HepG2 (cell line): ENCODE data around the gene GSKIP. TPM values are rescaled to one million over a fixed set of nuclear protein-coding genes. Genes with fewer than 3 reads are reported as not detected.

ENCODE experiments used
- CSRNP2 ChIP-seq: sonication (generic); formaldehyde crosslinking; conservative IDR thresholded peaks from 2 replicates; pipeline ENCODE4 v1.8.0; 2022; ENCODE audit warnings: low read depth, missing genetic modification reagents
- FOXM1 ChIP-seq: sonication (generic); formaldehyde crosslinking; IDR thresholded peaks from 2 replicates; pipeline ENCODE4 v1.5.0; 2020; ENCODE audit warnings: missing genetic modification reagents
- HNF1B ChIP-seq: sonication (generic); formaldehyde crosslinking; IDR thresholded peaks from 2 replicates; pipeline ENCODE4 v1.5.1; 2020; ENCODE audit warnings: mild to moderate bottlenecking, moderate library complexity, missing genetic modification reagents
- MAX ChIP-seq: IDR thresholded peaks from 2 replicates; pipeline ENCODE4 v1.6.1; 2012; ENCODE audit warnings: inconsistent platforms
- MTF1 ChIP-seq: sonication (generic); formaldehyde crosslinking; IDR thresholded peaks from 2 replicates; pipeline ENCODE4 v1.5.0; 2020; ENCODE audit warnings: missing genetic modification reagents
- NFIB ChIP-seq: sonication (generic); formaldehyde crosslinking; IDR thresholded peaks from 2 replicates; pipeline ENCODE4 v1.9.0; 2021; ENCODE audit warnings: missing genetic modification reagents, mild to moderate bottlenecking, borderline replicate concordance
- RBM39 ChIP-seq: fragments of 200-400 bp; formaldehyde crosslinking; IDR thresholded peaks from one replicate; pipeline ENCODE4 v1.6.1; 2018; ENCODE audit warnings: antibody characterized with exemption, mild to moderate bottlenecking, low read depth, low read length; ENCODE audit not compliant: poor library complexity, severe bottlenecking
- RERE ChIP-seq: IDR thresholded peaks from 2 replicates; pipeline ENCODE4 v1.6.1; 2016; ENCODE audit warnings: low read depth, missing genetic modification reagents, missing compliant biosample characterization
- SAP130 ChIP-seq: IDR thresholded peaks from 2 replicates; pipeline ENCODE4 v1.6.1; 2016; ENCODE audit warnings: low read depth
- SOX5 ChIP-seq: IDR thresholded peaks from 2 replicates; pipeline ENCODE4 v1.6.1; 2016; ENCODE audit warnings: borderline replicate concordance
- ZBTB38 ChIP-seq: sonication (generic); formaldehyde crosslinking; IDR thresholded peaks from 2 replicates; pipeline ENCODE4 v1.5.1; 2020; ENCODE audit warnings: mild to moderate bottlenecking, missing genetic modification reagents
- ZNF512 ChIP-seq: sonication (generic); formaldehyde crosslinking; IDR thresholded peaks from 2 replicates; pipeline ENCODE4 v1.4.0; 2020; ENCODE audit warnings: mild to moderate bottlenecking, missing genetic modification reagents
- ZNF777 ChIP-seq: sonication (generic); formaldehyde crosslinking; IDR thresholded peaks from 2 replicates; pipeline ENCODE4 v1.4.0; 2020; ENCODE audit warnings: missing genetic modification reagents
- ZSCAN22 ChIP-seq: sonication (generic); formaldehyde crosslinking; IDR thresholded peaks from 2 replicates; pipeline ENCODE4 v1.4.0; 2020; ENCODE audit warnings: mild to moderate bottlenecking, missing genetic modification reagents
- polyA plus RNA-seq, 8 experiments: library from polyadenylated mRNA; depleted of rRNA in 3 of 8; stranded (reverse) in 7 of 8; unstranded in 1 of 8; fragments of >200 nt; fragmentation: Illumina TruSeq in 4 of 8; extraction: Trizol in 4 of 8; gene quantifications; 2 replicates each; pipeline versions ENCODE4 v1.2.1 to v1.2.3, GENCODE V29; 2011 to 2016; ENCODE audit warnings: low read depth in 4 of 8, missing spikeins in 1 of 8, mixed read lengths in 1 of 8; ENCODE audit not compliant: insufficient read depth in 1 of 8
- total RNA-seq, 5 experiments: library from RNA; depleted of rRNA; stranded (reverse); fragments of >200 nt; fragmentation: Illumina TruSeq; extraction: Trizol; gene quantifications; 2 replicates each; pipeline ENCODE4 v1.2.3, GENCODE V29; 2016; ENCODE audit warnings: low read depth in 1 of 5
- TF ChIP-seq, protein P1 (sequence below): sonication (generic); formaldehyde crosslinking; IDR thresholded peaks from 2 replicates; pipeline ENCODE4 v1.9.0; 2021; ENCODE audit warnings: missing genetic modification reagents, borderline replicate concordance

GSKIP gene
- total and polyA plus RNA-seq, 2 of the 13 experiments (the other 11 are each of a cell fraction or from before 2014, with no cell fraction given), result 12.5 to 27.3 TPM

- TF ChIP-seq, protein P1, sequence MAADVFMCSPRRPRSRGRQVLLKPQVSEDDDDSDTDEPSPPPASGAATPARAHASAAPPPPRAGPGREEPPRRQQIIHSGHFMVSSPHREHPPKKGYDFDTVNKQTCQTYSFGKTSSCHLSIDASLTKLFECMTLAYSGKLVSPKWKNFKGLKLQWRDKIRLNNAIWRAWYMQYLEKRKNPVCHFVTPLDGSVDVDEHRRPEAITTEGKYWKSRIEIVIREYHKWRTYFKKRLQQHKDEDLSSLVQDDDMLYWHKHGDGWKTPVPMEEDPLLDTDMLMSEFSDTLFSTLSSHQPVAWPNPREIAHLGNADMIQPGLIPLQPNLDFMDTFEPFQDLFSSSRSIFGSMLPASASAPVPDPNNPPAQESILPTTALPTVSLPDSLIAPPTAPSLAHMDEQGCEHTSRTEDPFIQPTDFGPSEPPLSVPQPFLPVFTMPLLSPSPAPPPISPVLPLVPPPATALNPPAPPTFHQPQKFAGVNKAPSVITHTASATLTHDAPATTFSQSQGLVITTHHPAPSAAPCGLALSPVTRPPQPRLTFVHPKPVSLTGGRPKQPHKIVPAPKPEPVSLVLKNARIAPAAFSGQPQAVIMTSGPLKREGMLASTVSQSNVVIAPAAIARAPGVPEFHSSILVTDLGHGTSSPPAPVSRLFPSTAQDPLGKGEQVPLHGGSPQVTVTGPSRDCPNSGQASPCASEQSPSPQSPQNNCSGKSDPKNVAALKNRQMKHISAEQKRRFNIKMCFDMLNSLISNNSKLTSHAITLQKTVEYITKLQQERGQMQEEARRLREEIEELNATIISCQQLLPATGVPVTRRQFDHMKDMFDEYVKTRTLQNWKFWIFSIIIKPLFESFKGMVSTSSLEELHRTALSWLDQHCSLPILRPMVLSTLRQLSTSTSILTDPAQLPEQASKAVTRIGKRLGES, result no peak
- TF ChIP-seq HNF1B (CRISPR knock-in tag) (peak; percentile 32; the same call in 1 of the 2 replicates), MAX (peak; percentile 77), ZNF512 (CRISPR knock-in tag) (no peak), RBM39 (no peak), SOX5 (CRISPR knock-in tag) (no peak), NFIB (CRISPR knock-in tag) (no peak), ZNF777 (peak; percentile 40; the same call in 1 of the 2 replicates), FOXM1 (CRISPR knock-in tag) (no peak), CSRNP2 (CRISPR knock-in tag) (no peak), MTF1 (no peak), SAP130 (peak; percentile 43), RERE (CRISPR knock-in tag) (no peak), ZSCAN22 (CRISPR knock-in tag) (no peak), ZBTB38 (CRISPR knock-in tag) (peak; percentile 42; the same call in 1 of the 2 replicates)
Measured at GRCh38 chr14:96391293-96392118, 28.2 kb downstream of the GSKIP start (continued).
